Dermis microvascular lymphatic vessel endothelial cell (primary cell): ENCODE data around the gene ZNF792. TPM values are rescaled to one million over a fixed set of nuclear protein-coding genes. Genes with fewer than 3 reads are reported as not detected.
"Not testable (repeated sequence)": the region's sequence is repeated elsewhere in the genome, so short reads cannot be mapped to it uniquely, and the experiment has no call there.

Experiments used
- DNase-seq, 2 donors: peaks; one replicate each; pipeline versions ENCODE4 v3.0.0 to v3.0.0-alpha.2; 2010; ENCODE audit warnings: low read depth in 2 of 2
- total RNA-seq: library from RNA; depleted of rRNA; stranded (reverse); fragments of >200 nt; gene quantifications from 2 replicates; pipeline ENCODE4 v1.2.1, GENCODE V29; 2014

The ZNF792 gene
- total RNA-seq, 1 donor from 2014 or later, result 25.9 TPM

DNA sequence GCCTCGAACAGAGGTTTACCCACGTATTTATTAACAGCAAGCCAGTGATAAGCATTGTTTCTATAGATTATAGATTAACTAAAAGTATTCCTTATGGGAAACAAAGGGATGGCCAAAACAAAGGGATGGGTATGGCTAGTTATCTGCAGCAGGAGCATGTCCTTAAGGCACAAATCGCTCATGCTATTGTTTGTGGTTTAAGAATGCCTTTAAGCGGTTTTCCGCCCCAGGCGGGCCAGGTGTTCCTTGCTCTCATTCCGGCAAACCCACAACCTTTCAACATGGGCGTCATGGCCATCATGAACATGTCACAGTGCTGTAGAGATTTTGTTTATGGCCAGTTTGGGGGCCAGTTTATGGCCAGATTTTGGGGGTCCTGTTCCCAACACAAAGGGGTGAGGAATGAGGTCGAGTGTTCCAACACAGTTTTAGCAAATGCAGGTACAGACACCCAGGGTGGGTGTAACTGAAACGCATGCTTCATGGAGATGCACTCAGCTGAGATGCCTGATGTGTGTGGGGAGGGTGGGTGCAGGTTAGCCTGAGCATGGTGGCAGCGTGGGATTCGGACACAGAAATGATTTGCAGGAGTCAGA, 6.3 kb upstream of the ZNF792 start:
- DNase-seq, result not testable (repeated sequence)

DNA sequence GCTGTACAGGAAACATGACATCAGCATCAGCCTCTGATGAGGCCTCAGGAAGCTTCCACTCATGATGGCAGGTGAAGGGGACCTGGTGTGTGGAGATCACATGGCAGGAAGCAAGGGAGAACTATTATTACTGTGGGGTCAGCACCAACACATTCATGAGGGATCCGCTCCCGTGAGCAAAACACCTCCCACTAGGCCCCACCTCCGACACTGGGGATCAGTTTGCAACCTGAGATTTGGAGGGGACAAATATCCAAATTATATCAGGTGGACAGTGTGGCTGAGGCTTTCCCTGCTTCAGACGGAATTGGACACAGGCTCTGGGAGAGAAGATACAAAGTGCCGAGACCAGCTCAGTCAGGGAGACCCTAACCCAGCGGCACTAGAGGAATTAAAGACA, 5.7 kb upstream of the ZNF792 start:
- DNase-seq, result no peak

DNA sequence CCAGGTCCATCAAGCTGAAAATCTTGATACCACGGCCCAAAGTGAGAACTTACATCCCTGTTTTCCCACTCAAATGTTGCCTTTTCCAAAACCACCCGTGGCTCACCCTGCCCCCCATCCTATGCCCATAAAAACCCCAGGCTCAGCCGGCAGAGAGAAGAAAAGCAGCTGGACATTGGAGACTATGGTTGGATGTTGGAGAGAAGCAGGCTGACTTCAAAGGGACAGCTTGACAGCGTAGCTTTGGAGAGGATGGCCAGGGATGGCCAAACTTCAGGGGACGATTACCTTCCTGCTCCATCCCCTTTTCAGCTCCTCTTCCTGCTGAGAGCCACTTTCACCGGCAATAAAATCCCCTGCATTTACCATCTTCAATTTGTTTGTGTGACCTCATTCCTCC, 3.5 kb upstream of the ZNF792 start:
- no peak for DNase-seq

DNA sequence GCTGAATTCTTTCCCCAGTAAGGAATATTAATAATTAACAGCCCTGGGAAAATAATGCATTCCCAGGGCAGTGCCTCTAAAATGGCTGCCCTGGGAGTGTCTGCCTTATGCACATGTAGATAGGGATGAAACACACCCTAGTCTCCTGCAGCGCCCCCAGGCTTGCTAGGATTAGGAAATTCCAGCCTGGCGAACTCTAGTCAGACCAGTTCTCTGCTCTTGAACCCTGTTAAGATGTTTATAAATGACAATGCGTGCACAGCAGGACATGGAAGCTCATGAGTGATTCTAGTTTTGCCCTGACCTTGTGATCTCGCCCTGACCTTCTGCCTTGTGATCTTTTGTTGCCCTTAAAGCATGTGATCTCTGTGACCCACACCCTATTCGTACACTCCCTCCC, 1.5 kb upstream of the ZNF792 start:
- not testable (repeated sequence) for DNase-seq

DNA sequence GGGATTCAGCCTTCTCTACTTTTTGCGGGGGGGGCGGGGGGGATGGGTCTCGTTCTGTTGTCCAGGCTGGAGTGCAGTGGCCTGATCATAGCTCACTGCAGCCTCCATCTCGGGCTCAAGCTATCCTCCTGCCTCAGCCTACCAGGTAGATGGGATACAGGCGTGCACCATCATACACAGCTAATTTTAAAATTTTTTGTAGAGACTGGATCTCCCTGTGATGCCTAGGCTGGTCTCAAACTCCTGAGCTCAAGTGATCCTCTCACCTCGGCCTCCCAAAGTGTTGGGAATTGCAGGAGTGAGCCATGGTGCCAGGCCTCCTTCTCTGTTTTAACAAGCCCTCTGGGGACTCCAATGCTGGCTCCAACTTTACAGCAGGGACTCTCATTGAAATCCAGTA, 569 bp upstream of the ZNF792 start:
- no peak for DNase-seq

DNA sequence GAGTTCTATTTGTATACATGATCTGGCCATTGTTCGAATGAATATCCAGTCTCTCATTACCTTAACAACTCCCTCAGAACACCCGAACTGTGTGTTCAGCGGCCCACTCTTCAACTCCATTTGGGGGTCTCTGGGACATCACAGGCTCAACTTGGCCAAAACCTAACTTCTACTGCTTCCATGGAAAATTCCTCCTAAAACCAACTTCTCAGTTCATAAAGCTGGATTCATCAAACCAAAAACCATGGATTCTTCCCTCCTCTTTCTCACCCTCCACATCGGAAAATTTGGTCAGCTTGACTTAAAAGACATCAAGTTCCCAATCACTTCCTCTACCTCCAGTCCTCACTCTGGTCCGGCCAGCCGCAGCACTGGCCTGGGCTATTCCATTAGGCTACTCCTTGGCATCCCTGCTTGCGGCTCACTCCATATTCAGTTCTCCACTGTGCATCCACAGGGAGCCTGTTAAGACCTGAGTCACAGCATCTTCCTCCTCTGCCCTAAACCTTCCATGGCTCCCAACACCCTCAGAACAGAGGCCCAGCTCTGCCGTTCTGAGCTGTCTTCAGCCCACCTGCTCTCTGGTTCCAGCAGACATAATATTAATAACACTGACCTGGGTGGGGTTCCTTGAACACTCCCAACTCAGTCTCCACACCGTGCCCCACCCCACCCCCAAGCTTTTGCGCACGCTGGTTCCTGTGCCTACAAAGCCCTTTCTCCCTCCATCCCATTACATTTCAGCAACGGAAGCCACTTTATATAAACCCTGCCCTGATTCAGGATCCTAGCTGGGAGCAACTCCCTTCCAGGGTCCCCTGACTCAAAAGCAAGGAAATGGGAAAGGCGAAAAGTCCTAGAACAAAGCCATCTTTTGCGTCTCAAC, 1.1 kb downstream of the ZNF792 start:
- peak in 1 of 2 donors; percentile 57 for DNase-seq

DNA sequence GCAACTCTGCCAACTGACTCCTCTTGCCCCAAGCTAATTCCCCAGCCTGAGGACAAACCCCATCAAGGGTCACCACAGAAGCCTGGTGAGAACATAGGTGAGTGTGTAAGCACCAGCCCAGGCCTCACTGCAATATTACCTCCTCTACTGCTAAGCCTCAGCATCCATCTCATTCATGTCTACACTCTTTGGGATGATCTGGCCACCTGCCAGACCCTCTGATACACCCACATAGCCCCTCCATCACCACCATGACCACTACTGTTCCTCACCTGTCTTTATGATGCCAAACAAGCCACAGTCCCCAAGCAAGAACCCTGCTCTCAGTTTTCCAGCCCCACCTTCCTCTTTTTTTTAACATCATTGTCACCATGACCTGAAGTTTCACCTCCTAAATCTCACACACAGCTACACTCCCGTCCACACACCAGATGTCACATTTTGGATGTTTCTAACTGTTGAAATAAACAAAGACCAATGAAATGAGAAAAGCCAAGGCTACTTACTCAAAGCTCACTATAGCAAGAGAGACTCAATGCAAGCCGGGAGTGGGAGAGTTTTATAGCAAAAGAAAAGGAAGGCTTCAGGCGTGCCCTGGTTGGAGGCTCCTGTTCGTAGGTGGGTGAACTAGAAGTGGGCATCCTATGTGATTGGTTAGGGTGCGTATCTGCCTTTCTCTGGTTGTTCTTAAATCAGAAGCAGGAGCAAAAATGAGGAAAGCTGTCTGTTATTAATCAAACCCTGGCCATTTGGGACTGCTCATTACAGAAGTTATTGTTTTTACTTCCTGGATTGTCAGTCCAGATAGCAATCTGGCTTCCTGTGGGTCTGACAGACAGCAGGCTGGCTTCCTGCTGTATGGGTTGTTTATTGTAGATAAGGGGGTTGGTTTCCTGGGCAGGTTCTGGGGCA, 2.0 kb downstream of the ZNF792 start:
- peak; percentile 96 to 99 for DNase-seq

DNA sequence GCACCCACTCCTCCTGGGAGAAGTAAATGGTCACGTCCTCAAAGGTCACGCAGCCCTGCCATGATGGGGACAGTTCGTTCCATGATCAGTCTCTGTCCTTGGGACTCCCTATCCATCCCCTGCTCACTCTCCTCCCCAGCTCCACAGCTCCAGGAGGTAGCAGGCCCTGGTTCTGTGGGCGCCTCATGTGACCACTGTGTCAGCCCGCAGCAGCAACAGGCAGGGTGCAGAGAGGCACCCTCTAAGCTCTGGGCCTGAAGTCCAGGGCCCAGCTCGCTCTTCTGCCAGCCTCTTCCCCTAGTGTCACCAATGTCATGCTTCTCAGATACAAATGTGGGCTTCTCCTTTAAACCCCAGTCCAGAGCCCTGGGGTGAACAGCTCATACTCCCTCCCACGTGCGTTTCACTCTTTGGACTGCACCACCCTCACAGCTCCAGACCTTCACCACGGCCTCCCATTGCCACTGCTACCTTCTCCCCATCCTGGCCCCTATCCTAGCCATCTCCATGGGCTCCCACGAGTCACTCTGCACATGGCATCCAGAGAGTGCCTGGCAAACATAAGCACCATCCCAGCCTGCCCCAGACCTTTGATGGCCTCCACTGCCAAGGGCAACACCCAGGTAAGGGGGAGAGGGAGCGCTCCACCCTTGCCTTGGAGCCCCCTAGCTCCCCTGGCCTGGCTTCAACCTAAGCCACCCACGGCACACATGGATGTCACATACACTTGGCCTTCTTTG, 2.9 kb downstream of the ZNF792 start:
- no peak for DNase-seq

DNA sequence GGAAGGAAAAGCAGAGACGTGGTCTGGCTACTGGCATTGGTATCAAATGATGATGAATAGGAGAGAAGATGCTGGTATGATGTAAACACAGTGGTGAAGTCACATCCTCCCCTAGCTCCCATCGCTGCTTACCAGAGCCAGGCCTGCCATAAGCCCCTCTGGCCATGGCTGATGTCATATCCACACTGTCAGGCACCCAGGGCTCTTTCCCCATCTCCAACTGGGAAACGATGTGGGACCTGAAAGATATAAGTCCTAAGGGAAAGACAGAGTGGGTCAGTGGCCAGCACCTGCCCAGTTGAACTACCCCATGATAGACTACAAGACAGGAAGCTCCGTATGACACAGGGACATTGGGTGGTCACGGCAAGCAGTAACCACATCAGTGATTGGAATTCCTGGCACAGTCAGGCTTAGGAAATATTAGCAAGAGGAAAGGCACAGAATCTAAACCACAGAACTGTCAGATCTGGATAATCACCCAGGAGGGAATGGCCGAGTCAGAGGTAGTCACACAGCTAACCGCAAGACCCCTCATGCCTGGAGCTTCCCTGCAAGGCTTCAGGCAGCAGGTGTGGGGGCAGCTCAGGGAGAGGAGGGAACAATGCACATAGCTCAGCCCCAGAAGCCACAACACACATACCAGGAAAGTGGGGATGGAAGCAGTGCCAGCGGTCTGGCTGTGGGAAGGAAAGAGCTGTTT, 3.8 kb downstream of the ZNF792 start:
- no peak for DNase-seq

DNA sequence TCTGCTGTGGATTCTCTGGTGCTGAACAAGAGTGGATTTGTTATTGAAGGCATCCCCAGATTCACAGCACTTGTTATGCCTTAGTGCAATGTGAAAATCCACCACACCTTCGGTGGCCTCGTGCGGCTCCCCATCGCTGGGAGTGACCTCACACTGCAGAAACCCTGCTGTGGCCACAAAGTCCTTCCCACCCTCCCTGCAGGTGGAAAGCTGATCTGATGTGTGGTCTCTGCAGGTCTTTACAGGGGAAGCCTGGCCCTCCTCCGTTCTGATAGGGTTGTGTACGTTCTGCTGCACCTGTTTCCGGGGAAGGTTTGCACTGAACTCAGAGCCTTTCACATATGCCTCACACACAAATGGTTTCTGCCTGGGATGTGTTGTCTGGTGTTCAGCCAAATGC, 5.0 kb downstream of the ZNF792 start:
- DNase-seq, result no peak

DNA sequence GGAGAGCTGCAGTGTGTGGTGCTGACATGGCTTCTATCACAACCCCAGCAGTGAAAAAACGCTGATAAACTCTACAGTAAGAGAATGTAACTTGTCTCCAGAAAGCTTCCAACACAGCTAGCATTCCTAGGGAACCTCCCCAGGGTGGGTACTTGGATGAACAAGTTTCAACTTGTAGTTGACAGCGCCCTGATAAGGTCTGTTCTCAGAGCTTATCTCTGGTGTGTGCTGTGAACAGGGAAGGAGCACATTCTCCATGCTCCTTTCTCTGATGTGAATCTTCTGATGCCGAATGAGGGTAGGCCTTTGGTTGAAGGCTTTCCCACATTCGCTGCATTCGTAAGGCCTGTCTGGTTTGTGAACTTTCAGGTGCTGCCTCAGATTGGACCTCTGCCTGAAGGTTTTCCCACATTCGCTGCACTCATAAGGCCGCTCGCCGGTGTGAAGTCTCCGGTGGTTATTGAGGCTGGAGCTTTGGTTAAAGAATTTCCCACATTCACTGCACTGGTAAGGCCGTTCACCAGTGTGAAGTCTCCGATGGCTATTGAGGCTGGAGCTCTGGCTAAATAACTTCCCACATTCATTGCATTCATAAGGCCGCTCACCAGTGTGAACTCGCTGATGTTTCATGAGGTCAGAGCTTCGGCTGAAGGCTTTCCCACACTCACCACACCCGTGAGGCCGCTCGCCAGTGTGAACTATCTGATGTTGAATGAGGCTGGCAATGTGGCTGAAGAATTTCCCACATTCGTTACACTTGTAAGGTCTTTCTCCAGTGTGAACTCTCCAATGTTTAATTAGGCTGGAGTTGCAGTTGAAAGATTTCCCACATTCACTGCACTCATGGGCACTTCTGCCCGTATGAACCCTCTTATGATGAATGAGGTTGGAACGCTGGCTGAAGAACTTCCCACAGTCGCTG, 5.9 kb downstream of the ZNF792 start:
- no peak for DNase-seq

DNA sequence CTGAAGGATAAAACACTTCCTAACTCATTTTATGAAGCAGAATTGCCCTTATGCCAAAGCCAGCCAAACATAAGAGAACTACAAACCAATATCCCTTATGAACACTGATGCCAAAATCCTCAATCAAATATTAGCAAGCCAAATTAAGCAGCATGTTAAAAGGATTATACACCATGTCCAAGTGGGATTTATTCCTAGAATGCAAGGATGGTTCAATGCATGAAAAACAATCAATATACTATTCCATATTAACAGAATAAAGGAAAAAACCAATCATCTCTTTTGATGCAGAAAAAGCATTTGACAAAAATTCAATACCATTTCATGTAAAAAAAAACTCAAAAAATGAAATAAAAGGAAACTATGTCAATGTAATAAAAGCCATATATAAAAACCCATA, 10.9 kb downstream of the ZNF792 start:
- DNase-seq, result no peak

DNA sequence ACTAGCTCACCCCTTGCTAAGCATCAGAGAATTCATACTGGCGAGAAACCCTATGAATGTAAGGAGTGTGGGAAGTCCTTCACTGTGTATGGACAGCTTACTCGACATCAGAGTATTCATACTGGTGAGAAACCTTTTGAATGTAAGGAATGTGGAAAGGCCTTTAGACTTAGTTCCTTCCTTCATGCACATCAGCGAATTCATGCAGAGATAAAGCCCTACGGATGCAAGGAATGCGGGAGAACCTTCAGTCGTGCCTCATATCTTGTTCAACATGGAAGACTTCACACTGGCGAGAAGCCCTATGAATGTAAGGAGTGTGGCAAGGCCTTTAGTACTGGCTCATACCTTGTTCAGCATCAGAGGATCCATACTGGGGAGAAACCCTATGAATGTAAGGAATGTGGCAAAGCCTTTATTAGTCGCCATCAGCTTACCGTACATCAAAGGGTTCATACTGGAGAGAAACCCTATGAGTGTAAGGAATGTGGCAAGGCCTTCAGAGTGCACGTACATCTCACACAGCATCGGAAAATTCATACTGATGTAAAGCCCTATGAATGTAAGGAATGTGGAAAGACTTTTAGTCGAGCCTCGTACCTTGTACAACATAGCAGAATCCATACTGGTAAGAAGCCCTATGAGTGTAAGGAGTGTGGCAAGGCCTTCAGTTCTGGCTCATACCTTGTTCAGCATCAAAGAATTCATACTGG, 20.0 kb downstream of the ZNF792 start:
- no peak for DNase-seq

DNA sequence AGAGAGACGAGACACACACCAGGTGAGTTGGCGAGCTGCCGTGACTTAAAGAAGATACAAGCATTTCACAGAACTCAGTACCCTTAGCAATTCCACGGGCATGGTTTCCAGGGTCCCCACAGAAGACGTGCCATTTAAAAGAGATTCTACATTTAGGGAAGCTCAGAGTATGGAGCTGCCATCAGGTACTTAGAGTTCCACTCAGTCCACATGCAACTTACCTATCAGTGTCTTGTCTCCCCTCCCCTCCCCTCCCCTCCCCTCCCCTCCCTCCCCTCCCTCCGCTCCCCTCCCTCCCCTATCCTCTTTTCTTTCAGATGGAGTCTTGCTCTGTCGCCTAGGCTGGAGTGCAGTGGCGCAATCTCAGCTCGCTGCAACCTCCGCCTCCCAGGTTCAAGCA, 25.1 kb downstream of the ZNF792 start:
- no peak for DNase-seq

DNA sequence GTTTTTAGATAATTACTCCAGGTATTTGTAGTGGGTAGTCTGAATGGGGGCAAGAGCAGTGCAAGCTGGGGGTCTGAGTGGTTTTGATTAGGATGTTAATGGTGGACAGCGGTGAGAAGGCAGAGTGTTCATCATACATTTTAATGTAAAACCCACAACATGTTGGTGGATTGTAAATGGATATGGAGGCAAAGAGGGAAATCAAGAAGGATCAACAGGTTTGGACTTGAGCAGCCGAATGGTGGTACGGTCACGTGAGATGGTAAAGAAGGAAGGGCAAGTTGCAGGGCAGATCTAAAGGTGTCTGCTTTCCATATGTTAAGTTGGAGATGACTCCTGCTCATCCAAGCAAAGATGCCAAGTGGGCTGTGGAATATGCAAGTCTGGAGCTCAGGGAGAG, 27.8 kb downstream of the ZNF792 start:
- no peak for DNase-seq

DNA sequence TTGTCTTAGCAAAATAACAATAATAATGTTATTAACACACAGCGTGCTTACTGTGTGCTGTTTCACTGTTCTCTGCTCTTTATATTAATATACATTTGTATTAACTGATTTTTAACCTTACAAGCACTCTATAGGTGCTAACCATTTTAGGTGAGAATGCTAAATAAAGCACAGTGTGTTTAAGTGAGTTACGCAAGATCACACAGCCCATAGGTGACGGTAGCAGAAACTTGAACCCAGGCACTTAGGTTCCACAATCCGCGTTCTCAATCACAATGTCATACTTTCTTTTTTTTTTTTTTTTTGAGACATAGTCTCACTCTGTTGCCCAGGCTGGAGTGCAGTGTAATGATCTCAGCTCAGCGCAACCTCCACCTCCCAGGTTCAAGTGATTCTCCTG, 31.5 kb downstream of the ZNF792 start:
- no peak for DNase-seq

DNA sequence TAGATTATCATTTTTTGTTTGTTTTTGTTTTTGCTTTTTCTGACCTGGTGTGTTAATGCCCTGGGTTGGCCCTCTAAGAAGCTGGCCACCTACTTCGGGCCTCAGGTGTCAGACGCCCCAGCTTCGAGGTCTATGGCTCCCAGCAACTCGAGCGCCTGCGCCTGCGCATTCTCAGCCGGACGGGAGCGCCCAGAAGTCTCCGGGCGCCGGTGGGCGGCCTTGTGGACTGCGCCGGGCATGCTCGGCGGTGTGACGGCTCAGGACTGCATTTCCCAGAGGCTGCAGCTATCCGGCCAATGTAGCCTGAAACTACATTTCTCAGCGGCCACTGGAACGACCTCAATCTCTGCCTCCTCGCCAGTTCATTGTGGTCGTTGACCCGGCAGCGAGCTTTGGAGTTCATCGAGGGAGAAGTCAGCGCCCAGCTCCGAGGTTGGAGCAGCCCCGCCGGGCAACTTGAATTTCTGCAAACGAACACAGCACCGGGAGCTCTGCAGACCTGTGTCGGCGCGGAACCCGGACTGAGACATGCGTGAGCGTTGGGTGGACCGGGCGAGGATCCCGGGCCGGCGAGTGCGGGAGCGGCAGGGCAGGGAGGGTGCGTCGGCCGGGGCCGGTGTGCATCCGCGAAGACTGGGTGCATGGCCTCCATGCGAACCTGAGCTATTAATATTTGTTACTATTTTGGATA, 37.2 kb downstream of the ZNF792 start, which contains the start of gene ZNF30:
ZNF30 (plus strand) TSS at position 219 of the 691 bp plus-strand sequence. CDS start 3,045 bp downstream, outside the sequence.
- peak; percentile 80 to 92 for DNase-seq

DNA sequence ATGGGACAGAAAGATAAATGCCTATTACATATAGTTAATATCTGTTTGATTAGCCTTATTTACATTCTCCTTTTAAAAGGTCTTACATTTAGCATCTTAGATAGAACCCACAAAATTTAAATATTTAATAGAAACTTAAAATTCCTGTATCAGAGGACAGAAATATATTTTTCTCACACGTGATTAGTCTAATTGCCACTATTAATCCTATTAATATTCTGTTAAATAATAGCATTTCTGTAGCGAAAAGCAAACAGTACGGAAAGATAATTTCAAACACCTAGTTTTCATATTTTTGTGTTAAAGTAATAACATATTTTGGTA, 37.7 kb downstream of the ZNF792 start:
- DNase-seq, result no peak
